Measurements from ENCODE around the gene TEDC2.

- TF ChIP-seq POLR2A (IDR thresholded peaks at IDR 0.05) (no peak), CTCF (IDR thresholded peaks at IDR 0.05) (no peak)
These were observed 4.4 kb downstream of the TEDC2 start for GRCh38 chr16:2464333-2464732.
